Neuronal stem cell (in vitro differentiated cells): Measurements from ENCODE around the gene CDH20.

ENCODE experiments used
- DNase-seq: peaks from one replicate; pipeline ENCODE4 v3.0.0-alpha.2; 2013; ENCODE audit warnings: low spot score
- H2AFZ ChIP-seq: one replicate; pipeline ENCODE4 v1.6.1; 2013; ENCODE audit warnings: mild to moderate bottlenecking, low read length, inconsistent platforms
- H2AK5ac ChIP-seq: 2 replicates; pipeline ENCODE4 v1.6.1; 2013; ENCODE audit warnings: low read depth, mild to moderate bottlenecking, inconsistent platforms, low read length, moderate library complexity, mixed read lengths
- H2BK120ac ChIP-seq: 2 replicates; pipeline ENCODE4 v1.6.1; 2013; ENCODE audit warnings: low read depth, mild to moderate bottlenecking, inconsistent platforms, low read length, moderate library complexity, mixed read lengths
- H2BK12ac ChIP-seq: one replicate; pipeline ENCODE4 v1.6.1; 2013; ENCODE audit warnings: low read length, inconsistent platforms
- H2BK15ac ChIP-seq: 2 replicates; pipeline ENCODE4 v1.6.1; 2013; ENCODE audit warnings: mild to moderate bottlenecking, low read length, inconsistent platforms, mixed read lengths
- H2BK5ac ChIP-seq: one replicate; pipeline ENCODE4 v1.6.1; 2013; ENCODE audit warnings: inconsistent platforms, mild to moderate bottlenecking, low read length, moderate library complexity
- H3K14ac ChIP-seq: one replicate; pipeline ENCODE4 v1.6.1; 2013; ENCODE audit warnings: low read length, inconsistent platforms
- H3K18ac ChIP-seq: 2 replicates; pipeline ENCODE4 v1.6.1; 2013; ENCODE audit warnings: low read length, inconsistent platforms
- H3K23ac ChIP-seq: 2 replicates; pipeline ENCODE4 v1.6.1; 2013; ENCODE audit warnings: low read depth, mild to moderate bottlenecking, mixed read lengths, low read length, inconsistent platforms; ENCODE audit not compliant: poor library complexity
- H3K27ac ChIP-seq: replicated peaks from 3 replicates; pipeline ENCODE4 v1.5.1; 2013; ENCODE audit warnings: low read length, inconsistent platforms
- H3K27me3 ChIP-seq, 3 experiments: 2 replicates each; pipeline ENCODE4 v1.6.1; 2013; ENCODE audit warnings: low read length in 3 of 3, mild to moderate bottlenecking in 2 of 3, inconsistent platforms in 1 of 3, low read depth in 1 of 3, mixed read lengths in 1 of 3, moderate library complexity in 1 of 3; ENCODE audit not compliant: control insufficient read depth in 3 of 3, insufficient read depth in 3 of 3
- H3K36me3 ChIP-seq, 2 donors: replicated peaks in 1 of 2; 2 replicates each; pipeline ENCODE4 v1.6.1; 2013; ENCODE audit warnings: low read length in 2 of 2; ENCODE audit not compliant: control insufficient read depth in 2 of 2, insufficient read depth in 2 of 2
- H3K4ac ChIP-seq: 2 replicates; pipeline ENCODE4 v1.6.1; 2013; ENCODE audit warnings: inconsistent platforms, mild to moderate bottlenecking, low read length, moderate library complexity
- H3K4me1 ChIP-seq, 2 donors: 1 replicate in 1 of 2; 2 replicates in 1 of 2; pipeline ENCODE4 v1.6.1; 2013; ENCODE audit warnings: low read length in 2 of 2, low read depth in 1 of 2; ENCODE audit not compliant: control insufficient read depth in 2 of 2, insufficient read depth in 1 of 2
- H3K4me2 ChIP-seq: one replicate; pipeline ENCODE4 v1.6.1; 2013; ENCODE audit warnings: mild to moderate bottlenecking, low read length, inconsistent platforms; ENCODE audit not compliant: insufficient read depth, poor library complexity, severe bottlenecking
- H3K4me3 ChIP-seq, 2 donors: 2 replicates each; pipeline ENCODE4 v1.5.1; 2013; ENCODE audit warnings: low read length in 2 of 2, mild to moderate bottlenecking in 2 of 2, inconsistent platforms in 1 of 2, moderate library complexity in 1 of 2
- H3K79me1 ChIP-seq: one replicate; pipeline ENCODE4 v1.6.1; 2013; ENCODE audit warnings: low read depth, mild to moderate bottlenecking, inconsistent platforms, low read length, moderate library complexity
- H3K9ac ChIP-seq: one replicate; pipeline ENCODE4 v1.6.1; 2013; ENCODE audit warnings: mild to moderate bottlenecking, low read depth, low read length, inconsistent platforms; ENCODE audit not compliant: poor library complexity
- H3K9me3 ChIP-seq, 2 donors: replicated peaks in 1 of 2; 2 replicates each; pipeline versions ENCODE3 to v1.6.1; 2013; ENCODE audit warnings: low read length in 2 of 2, mild to moderate bottlenecking in 2 of 2, inconsistent platforms in 1 of 2, low read depth in 1 of 2, mixed read lengths in 1 of 2, moderate library complexity in 1 of 2; ENCODE audit not compliant: control insufficient read depth in 2 of 2, insufficient read depth in 1 of 2
- H4K8ac ChIP-seq: one replicate; pipeline ENCODE4 v1.6.1; 2013; ENCODE audit warnings: low read depth, mild to moderate bottlenecking, inconsistent platforms, low read length, moderate library complexity
- H4K91ac ChIP-seq: one replicate; pipeline ENCODE4 v1.6.1; 2013; ENCODE audit warnings: low read length, low read depth, mild to moderate bottlenecking, inconsistent platforms; ENCODE audit not compliant: poor library complexity
- WGBS, 2 donors: extraction: QIAGEN DNeasy Blood & Tissue Kit; methylation state at CpG; one replicate each; pipeline ENCODE4 v1.1.7; 2013; ENCODE audit warnings: missing lambda C conversion rate in 2 of 2, mixed read lengths in 1 of 2; ENCODE audit not compliant: insufficient read length in 2 of 2, insufficient replicate concordance in 1 of 2; ENCODE audit errors: extremely low coverage in 2 of 2; 5-methylcytosine and 5-hydroxymethylcytosine counted together

The CDH20 gene

DNA sequence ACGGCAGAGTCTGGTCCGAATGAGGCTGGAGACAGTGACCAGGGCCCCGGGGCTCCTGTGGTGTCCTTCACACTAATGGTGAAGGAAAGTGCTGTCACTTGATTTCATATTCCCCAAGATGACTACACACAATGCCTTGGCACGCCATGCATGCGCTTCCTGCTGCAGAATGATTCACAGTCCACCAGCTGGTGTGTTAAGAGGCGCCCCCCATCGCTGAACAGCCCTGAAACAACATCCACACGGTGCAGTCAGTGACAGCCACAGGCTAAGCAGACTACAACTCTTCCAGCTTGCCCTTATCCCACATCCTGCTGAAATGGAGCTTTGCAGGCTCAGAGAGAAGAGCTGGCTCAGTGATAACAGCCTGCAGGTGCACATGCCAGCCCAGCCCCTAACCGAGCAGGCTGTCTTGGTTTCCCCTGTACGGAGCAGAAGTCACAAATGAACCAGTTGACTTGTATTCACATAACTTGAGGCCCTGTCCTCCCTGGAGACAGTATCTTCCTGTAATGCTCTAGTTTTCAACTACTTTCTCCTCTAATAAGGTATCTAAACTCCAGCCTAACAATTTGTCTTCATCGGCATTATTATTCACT, 24.3 kb upstream of the CDH20 start:
- Histone ChIP-seq H3K23ac (peak overlapping the region; percentile 61), H2BK12ac (peak overlapping the region; percentile 43), H3K14ac (no peak overlapping the region), H2BK15ac (no peak overlapping the region), H3K4me3 (no peak overlapping the region), H3K36me3 (no peaks in the 10 kb centered on the region), H3K9me3 (no peaks in the 10 kb centered on the region), H4K8ac (no peak overlapping the region), H3K79me1 (no peaks in the 10 kb centered on the region), H2BK5ac (no peak overlapping the region), H2BK120ac (no peak overlapping the region), H2AFZ (peak overlapping the region; percentile 84), H3K4me2 (no peak overlapping the region), H2AK5ac (no peak overlapping the region), H3K18ac (peak overlapping the region; percentile 62), H4K91ac (no peak overlapping the region), H3K27ac (no peak overlapping the region), H3K9ac (peak overlapping the region; percentile 57), H3K27me3 (no peaks in the 10 kb centered on the region), H3K4ac (no peak overlapping the region), H3K4me1 (peaks cover 9 to 10% of the 10 kb centered on the region in 2 donors)
- WGBS, 2 donors: no CpG with 5 or more reads among the region's 11 CpGs
- DNase-seq: no peak

DNA sequence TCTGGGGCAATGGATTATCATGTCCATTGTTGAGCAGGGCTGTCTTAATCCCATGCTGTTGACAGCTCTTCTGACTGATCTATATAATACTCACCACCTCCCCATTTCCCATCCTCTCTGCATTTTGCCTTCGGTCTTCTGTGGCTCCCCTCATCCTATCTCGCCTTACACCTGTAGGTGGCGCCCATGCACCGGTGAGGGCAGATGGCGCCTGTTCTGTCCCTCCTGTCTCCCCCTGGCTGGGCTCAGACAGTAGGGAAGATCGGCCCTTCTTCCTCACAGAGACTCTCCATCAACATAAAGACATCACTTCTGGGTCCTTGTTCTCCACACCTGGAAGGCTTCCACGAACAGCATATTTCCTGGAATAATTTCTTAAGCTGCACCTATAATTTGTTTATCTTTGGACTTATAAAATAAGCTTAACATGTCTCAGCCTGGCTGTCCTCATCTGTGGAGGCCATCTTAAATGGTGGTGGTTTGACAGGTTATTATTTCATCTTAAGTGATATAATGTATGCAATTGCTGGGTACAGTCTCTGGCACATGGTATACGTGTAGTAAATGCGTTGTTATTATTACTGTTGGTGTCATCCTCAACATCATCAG, 10.9 kb upstream of the CDH20 start:
- Histone ChIP-seq H2BK5ac (no peak overlapping the region), H3K9me3 (no peaks in the 10 kb centered on the region), H4K8ac (no peak overlapping the region), H2BK12ac (no peak overlapping the region), H3K18ac (no peak overlapping the region), H3K27me3 (no peaks in the 10 kb centered on the region), H3K23ac (no peak overlapping the region), H3K4me2 (no peak overlapping the region), H3K79me1 (no peaks in the 10 kb centered on the region), H2BK120ac (no peak overlapping the region), H3K14ac (no peak overlapping the region), H3K36me3 (no peaks in the 10 kb centered on the region), H2AK5ac (no peak overlapping the region), H3K4me3 (no peak overlapping the region), H4K91ac (no peak overlapping the region), H3K4ac (no peak overlapping the region), H3K4me1 (no peaks in the 10 kb centered on the region), H2BK15ac (no peak overlapping the region), H3K9ac (no peak overlapping the region), H2AFZ (peak overlapping the region; percentile 54), H3K27ac (no peak overlapping the region)
- peak; percentile 59 for DNase-seq
- no CpG with 5 or more reads among the region's 9 CpGs for WGBS, 2 donors

DNA sequence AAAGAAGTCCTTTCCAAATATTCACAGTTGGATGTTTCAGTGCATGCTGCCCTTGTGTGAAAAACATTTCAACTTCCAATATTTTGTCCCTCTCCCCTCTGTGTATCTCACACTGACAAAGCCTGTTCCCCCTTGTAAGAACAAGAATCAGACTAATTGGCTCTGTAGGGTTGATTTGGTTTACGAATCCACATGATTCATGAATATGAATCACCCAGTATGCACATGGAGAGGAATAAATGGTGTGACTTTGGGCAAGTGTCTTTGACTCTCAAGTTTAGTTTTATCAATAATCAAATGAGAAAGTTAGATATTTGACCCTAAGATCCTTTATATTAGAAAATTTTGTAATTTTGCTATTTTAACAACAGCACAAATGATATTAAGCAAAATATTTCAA, 9.3 kb upstream of the CDH20 start:
- Histone ChIP-seq H3K18ac (no peak overlapping the region), H3K4me3 (no peak overlapping the region), H3K27me3 (no peaks in the 10 kb centered on the region), H3K4me1 (no peaks in the 10 kb centered on the region), H3K4me2 (no peak overlapping the region), H3K79me1 (no peaks in the 10 kb centered on the region), H2BK120ac (no peak overlapping the region), H3K9me3 (no peaks in the 10 kb centered on the region), H4K91ac (no peak overlapping the region), H3K9ac (no peak overlapping the region), H3K23ac (no peak overlapping the region), H2BK5ac (no peak overlapping the region), H2BK15ac (no peak overlapping the region), H3K4ac (no peak overlapping the region), H3K27ac (no peak overlapping the region), H2AK5ac (no peak overlapping the region), H2AFZ (no peak overlapping the region), H2BK12ac (no peak overlapping the region), H3K36me3 (no peaks in the 10 kb centered on the region), H3K14ac (no peak overlapping the region), H4K8ac (no peak overlapping the region)
- no CpG with 5 or more reads among the region's 1 CpG for WGBS, 2 donors
- DNase-seq: no peak

DNA sequence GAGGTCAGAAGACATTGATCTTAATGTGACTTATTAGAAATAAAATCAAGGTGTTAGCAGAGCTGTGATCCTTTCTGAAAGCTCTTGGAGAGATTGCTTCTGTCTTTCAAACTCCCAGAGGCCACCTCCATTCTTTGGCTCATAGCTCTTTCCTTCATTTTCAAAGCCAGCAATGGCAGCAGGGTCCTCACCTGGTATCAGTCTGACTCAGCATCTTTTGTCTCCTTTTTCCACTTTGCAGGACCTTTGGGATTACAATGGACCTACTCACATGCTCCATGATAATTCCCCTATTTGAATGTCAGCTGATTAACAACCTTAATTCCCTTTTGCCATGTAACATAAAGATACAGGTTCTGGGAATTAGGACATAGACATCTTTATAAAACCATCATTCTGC, 6.8 kb upstream of the CDH20 start:
- Histone ChIP-seq H2BK120ac (no peak overlapping the region), H3K4me2 (no peak overlapping the region), H3K27me3 (no peaks in the 10 kb centered on the region), H3K4me1 (no peaks in the 10 kb centered on the region), H2BK15ac (no peak overlapping the region), H2AK5ac (no peak overlapping the region), H2AFZ (no peak overlapping the region), H3K36me3 (no peaks in the 10 kb centered on the region), H3K4ac (no peak overlapping the region), H3K4me3 (no peak overlapping the region), H3K14ac (no peak overlapping the region), H3K79me1 (no peaks in the 10 kb centered on the region), H3K18ac (no peak overlapping the region), H3K23ac (no peak overlapping the region), H4K8ac (no peak overlapping the region), H2BK5ac (no peak overlapping the region), H3K27ac (no peak overlapping the region), H4K91ac (no peak overlapping the region), H3K9me3 (no peaks in the 10 kb centered on the region), H2BK12ac (no peak overlapping the region), H3K9ac (no peak overlapping the region)
- no peak for DNase-seq
